Coronary artery (tissue), 2 donors: ENCODE measurements around the gene ZNF385C.
A peak's percentile ranks its signal among the peaks of the same experiment; 100 is the strongest.

Experiments used
- DNase-seq: peaks from one replicate; pipeline ENCODE4 v3.0.0-alpha.2; 2017; ENCODE audit warnings: low spot score
- H3K27ac ChIP-seq, 2 donors: fragments of 200-600 bp; sonication (generic); one replicate each; pipeline ENCODE4 v1.5.1; 2016 to 2019
- H3K4me3 ChIP-seq: fragments of 200-600 bp; sonication (generic); 2 replicates; pipeline ENCODE4 v1.5.1; 2016; ENCODE audit warnings: mild to moderate bottlenecking, moderate library complexity
- TF ChIP-seq, protein P1 (sequence below): fragments of 200-600 bp; sonication (generic); IDR thresholded peaks from one replicate; pipeline ENCODE4 v1.5.1; 2019; ENCODE audit warnings: antibody characterized with exemption

The ZNF385C gene

DNA sequence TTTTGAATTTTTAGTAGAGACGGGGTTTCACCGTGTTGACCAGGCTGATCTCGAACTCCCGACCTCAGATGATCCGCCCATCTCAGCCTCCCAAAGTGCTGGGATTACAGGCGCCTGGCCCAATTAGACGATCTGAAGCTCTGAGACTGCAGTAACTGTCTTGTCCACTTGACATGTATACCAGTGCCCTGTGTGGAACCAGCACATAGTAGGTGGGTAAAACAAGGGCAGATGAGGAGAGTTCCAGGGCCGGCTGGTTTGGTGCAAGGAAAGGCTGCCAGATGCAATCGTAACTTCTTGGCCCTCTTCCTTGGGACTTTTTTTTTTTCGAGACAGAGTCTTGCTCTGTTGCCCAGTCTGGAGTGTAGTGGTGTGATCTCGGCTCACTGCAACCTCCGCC, 50.9 kb downstream of the ZNF385C start:
- TF ChIP-seq, protein P1, sequence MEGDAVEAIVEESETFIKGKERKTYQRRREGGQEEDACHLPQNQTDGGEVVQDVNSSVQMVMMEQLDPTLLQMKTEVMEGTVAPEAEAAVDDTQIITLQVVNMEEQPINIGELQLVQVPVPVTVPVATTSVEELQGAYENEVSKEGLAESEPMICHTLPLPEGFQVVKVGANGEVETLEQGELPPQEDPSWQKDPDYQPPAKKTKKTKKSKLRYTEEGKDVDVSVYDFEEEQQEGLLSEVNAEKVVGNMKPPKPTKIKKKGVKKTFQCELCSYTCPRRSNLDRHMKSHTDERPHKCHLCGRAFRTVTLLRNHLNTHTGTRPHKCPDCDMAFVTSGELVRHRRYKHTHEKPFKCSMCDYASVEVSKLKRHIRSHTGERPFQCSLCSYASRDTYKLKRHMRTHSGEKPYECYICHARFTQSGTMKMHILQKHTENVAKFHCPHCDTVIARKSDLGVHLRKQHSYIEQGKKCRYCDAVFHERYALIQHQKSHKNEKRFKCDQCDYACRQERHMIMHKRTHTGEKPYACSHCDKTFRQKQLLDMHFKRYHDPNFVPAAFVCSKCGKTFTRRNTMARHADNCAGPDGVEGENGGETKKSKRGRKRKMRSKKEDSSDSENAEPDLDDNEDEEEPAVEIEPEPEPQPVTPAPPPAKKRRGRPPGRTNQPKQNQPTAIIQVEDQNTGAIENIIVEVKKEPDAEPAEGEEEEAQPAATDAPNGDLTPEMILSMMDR = no peak
- no peak for DNase-seq
- Histone ChIP-seq H3K4me3 (no peak overlapping the region), H3K27ac (no peak overlapping the region)

DNA sequence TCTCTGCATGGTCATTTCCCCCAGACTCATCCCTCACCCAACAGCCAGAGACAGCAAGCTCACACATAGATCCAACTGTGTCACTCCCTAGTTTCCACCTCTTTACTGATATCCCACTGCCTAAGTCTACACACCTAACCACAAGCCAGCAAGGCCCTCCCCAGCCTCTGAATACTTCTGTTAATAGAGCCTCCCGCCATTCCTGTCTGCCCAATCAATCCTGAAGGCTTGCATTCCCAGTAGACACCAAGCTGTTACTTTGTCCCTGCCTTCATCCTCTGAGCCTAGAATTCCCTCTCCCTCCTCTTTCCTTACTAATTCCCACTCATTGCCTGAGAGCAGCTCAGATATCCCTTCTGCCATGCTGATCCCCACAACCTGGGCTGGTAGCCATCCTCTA, 52.6 kb downstream of the ZNF385C start:
- Histone ChIP-seq H3K4me3 (no peak overlapping the region), H3K27ac (no peak overlapping the region)
- no peak for DNase-seq
- TF ChIP-seq, protein P1 = no peak

DNA sequence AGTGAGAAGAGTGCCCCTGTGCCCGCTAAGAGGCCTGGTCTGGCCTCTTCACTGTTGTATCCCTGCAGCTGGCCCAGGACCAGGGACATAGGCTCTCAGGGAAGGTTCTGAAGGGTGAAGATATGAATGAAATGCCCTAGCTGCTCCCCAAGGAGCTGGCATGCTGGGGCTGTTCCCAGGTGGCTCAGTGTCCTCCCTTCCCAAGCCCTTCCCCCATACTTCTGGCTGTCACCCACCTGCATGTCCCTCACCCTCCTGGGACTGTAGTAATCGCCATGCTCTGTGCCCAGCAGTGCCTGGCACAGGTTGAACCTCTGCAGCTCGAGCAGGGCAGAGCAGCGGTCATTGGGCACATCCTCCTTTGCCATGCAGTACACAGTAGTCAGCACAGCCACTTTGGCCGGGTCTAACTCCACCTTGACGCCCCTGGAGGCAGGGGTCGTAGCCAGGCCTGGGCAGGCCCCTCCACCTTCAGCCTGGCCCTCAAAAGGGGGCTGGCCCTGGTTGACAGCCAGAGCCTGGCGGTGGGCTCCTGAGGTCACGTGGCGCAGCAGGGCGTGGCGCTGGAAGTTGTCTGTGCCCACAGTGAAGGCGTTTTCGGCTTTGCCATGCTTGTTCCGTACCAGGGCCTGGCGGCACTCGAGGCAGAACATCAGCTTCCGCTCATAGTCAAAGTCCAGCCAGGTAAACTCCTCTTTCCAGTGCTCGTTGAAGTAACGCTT, 55.5 kb downstream of the ZNF385C start:
- no peak for DNase-seq
- no peak overlapping the region for H3K4me3 ChIP-seq
- no peak overlapping the region for H3K27ac ChIP-seq
- TF ChIP-seq, protein P1 = no peak

DNA sequence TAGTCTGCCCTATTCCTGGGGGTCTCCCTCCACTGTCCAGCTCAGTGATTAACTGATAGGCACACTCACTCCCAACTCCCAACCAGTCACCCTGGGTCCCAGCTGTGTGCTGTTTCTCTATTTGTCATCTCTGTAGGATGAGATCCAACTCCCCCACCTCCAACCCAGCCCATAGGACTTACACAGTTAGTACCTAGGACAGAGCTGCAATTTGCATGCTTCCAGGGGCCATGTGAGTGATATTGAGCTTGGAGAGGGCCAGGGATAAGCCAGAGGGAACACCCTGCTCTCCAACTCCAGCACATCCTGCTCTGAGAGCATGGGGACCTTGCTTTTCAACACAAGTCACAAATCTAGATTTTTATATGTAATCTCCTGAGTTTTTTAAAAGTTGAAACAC, 56.7 kb downstream of the ZNF385C start:
- Histone ChIP-seq H3K4me3 (no peak overlapping the region), H3K27ac (no peak overlapping the region)
- no peak for DNase-seq
- TF ChIP-seq, protein P1 = no peak

DNA sequence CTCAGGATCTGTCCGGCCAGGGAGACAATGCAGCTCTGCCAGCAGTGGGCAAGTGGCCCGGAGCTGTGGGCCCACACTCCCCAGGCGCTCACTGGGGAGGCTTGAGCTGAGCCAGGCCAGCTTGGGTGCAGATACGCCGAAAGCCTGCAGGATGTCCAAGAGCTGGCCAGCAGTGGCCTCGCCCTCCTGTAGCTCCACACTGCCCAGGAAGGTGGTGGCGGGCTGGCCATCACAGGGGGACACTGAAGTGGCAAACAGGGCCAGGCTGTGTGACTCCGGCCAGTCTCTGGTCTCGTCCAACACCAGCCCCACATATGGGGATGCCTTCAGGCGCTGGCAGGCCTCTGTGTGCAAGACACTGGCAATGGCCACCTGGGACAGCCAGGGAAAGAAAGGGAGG, 57.5 kb downstream of the ZNF385C start:
- Histone ChIP-seq H3K4me3 (no peak overlapping the region), H3K27ac (no peak overlapping the region)
- DNase-seq = no peak
- TF ChIP-seq, protein P1 = no peak

DNA sequence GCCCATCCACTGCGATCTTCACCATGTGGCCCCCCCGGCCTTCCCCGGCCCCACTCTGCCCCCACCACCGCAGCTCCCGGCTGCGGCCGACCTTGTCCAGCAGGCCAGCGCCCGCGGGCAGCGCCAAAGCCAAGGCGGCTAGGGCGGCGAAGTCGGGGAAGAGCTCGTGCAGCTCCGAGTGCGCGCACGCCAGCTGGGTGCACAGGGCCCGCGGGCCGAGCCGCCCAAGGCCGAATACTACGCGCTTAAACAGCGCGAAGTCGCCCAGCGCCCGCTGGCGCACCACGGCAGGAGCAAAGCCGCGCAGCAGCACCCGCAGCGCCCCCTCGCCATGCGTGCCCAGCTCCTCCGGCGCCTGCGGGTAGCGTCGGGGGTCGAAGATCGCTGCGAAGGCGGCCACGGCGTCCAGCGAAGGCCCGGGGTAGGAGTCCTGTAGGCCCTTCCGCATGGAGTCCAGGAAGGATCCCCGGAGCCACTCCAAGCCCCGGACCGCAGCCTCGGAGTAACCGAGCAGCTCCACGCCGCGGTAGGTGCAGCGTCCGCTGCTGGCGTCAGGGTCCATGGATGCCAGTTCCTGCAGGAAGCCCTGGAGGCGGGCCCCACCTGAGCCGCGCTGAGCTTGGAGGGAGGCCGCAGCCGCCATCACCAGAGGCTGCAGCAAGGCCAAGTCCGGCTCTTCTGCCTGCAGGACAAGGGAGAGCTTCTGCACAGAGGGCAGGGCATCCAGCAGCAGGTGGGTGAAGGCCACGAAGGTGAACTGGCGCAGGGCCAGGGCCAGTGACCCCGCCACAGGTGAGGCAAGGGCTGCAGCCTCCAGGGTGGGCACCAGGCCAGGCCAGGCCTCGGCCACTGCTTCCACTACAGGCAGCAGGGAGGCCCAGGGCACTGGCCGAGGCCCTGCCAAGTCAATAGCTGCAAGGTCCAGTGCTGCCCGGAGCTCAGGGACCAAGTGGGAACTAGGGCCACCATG, 58.2 kb downstream of the ZNF385C start:
- peak overlapping the region; percentile 25 for H3K4me3 ChIP-seq

More for the DNA sequence above, 58.2 kb downstream of the ZNF385C start:
- TF ChIP-seq, protein P1 = no peak
- no peak for DNase-seq
- H3K27ac ChIP-seq = no peak overlapping the region
